Measurements from ENCODE around the gene NRG3.
A peak's percentile ranks its signal among the peaks of the same experiment; 100 is the strongest.
"Not testable (repeated sequence)": the region's sequence is repeated elsewhere in the genome, so short reads cannot be mapped to it uniquely, and the experiment has no call there.

NRG3 gene

DNA sequence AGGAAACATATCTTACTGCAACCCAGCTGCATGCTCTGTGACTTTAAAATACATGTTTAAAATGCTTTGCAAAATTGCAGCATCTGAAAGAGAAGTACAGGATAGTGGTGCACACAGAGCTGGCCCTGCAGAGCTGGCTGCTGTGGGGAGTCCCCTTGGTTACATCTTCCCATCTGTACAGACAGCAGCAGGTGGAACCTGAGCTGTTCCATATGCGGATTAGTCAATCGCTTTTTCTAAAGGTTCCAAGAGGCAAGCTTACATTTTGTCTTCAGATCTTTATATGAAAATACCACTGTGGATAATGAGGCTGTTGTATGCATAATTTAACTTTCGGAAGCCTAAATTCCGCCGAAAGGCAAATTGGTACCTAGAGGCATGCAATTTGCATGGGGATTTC lies 444.1 kb downstream of the NRG3 start:
- Histone ChIP-seq H3K9ac (ENCODE audit: insufficient read length, low read depth) (no peak overlapping the region), H3K9me3 (ENCODE audit: insufficient read depth, low read length) (no peaks in the 10 kb centered on the region), H3K4me1 (ENCODE audit: insufficient read depth, insufficient read length) (no peaks in the 10 kb centered on the region), H3K36me3 (ENCODE audit: insufficient read depth, insufficient read length, low read length) (no peaks in the 10 kb centered on the region), H3K4me3 (ENCODE audit: insufficient read length, low read depth) (no peak overlapping the region), H3K27me3 (ENCODE audit: insufficient read depth, insufficient read length) (no peaks in the 10 kb centered on the region)
- TF ChIP-seq SUZ12 (IDR thresholded peaks at IDR 0.05; ENCODE audit: extremely low read depth, insufficient read depth, insufficient read length) (no peak), ZNF274 (IDR thresholded peaks at IDR 0.05; ENCODE audit: low read depth, low read length) (no peak), YY1 (IDR thresholded peaks at IDR 0.05; ENCODE audit: insufficient read depth, insufficient read length) (no peak)
- DNase-seq (ENCODE audit: low read depth, low spot score) = no peak

- no peak overlapping the region for H3K9ac ChIP-seq (ENCODE audit: insufficient read length, low read depth)
- no peaks in the 10 kb centered on the region for H3K9me3 ChIP-seq (ENCODE audit: insufficient read depth, low read length)
- H3K27me3 ChIP-seq (ENCODE audit: insufficient read depth, insufficient read length) = no peaks in the 10 kb centered on the region
- no peak for TF ChIP-seq ZNF274 (IDR thresholded peaks at IDR 0.05; ENCODE audit: low read depth, low read length)
- TF ChIP-seq SUZ12 (IDR thresholded peaks at IDR 0.05; ENCODE audit: extremely low read depth, insufficient read depth, insufficient read length) = no peak
- TF ChIP-seq YY1 (IDR thresholded peaks at IDR 0.05; ENCODE audit: insufficient read depth, insufficient read length) = no peak
- DNase-seq (ENCODE audit: low read depth, low spot score) = no peak
- H3K4me1 ChIP-seq (ENCODE audit: insufficient read depth, insufficient read length) = no peaks in the 10 kb centered on the region
- H3K36me3 ChIP-seq (ENCODE audit: insufficient read depth, insufficient read length, low read length) = no peaks in the 10 kb centered on the region
- H3K4me3 ChIP-seq (ENCODE audit: insufficient read length, low read depth) = no peak overlapping the region
Measured at GRCh38 chr10:82319562-82319961, 444.6 kb downstream of the NRG3 start.

GRCh38 chr10:82321724-82322123 lies 446.7 kb downstream of the NRG3 start:
- no peaks in the 10 kb centered on the region for H3K9me3 ChIP-seq (ENCODE audit: insufficient read depth, low read length)
- no peaks in the 10 kb centered on the region for H3K4me1 ChIP-seq (ENCODE audit: insufficient read depth, insufficient read length)
- no peaks in the 10 kb centered on the region for H3K27me3 ChIP-seq (ENCODE audit: insufficient read depth, insufficient read length)
- no peak overlapping the region for H3K4me3 ChIP-seq (ENCODE audit: insufficient read length, low read depth)
- H3K36me3 ChIP-seq (ENCODE audit: insufficient read depth, insufficient read length, low read length) = no peaks in the 10 kb centered on the region
- no peak for DNase-seq (ENCODE audit: low read depth, low spot score)
- H3K9ac ChIP-seq (ENCODE audit: insufficient read length, low read depth) = no peak overlapping the region
- no peak for TF ChIP-seq ZNF274 (IDR thresholded peaks at IDR 0.05; ENCODE audit: low read depth, low read length)

DNA sequence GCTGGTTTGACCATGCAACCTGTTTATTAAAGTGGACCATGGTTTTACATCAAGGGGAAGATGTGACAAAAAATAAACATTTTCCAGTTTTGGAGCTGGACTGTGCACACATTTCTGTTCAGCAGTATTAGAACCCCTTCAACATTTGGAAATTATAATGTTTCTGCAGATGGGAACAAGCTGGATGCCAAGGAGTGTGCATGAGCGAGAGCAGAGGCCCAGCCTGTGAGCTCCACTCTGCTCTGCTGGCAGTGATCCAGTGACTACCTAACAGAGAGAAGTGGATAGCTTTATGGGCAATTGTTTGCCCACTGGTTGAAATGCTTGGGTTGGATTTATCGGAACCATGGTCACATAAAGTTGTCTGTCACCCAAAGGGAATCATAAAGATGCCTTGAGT lies 456.7 kb downstream of the NRG3 start:
- H3K27me3 ChIP-seq (ENCODE audit: insufficient read depth, insufficient read length) = no peaks in the 10 kb centered on the region
- H3K9ac ChIP-seq (ENCODE audit: insufficient read length, low read depth) = no peak overlapping the region
- TF ChIP-seq SUZ12 (IDR thresholded peaks at IDR 0.05; ENCODE audit: extremely low read depth, insufficient read depth, insufficient read length) (no peak), YY1 (IDR thresholded peaks at IDR 0.05; ENCODE audit: insufficient read depth, insufficient read length) (no peak)
- H3K4me3 ChIP-seq (ENCODE audit: insufficient read length, low read depth) = no peak overlapping the region
- H3K9me3 ChIP-seq (ENCODE audit: insufficient read depth, low read length) = no peaks in the 10 kb centered on the region
- no peaks in the 10 kb centered on the region for H3K36me3 ChIP-seq (ENCODE audit: insufficient read depth, insufficient read length, low read length)
- no peaks in the 10 kb centered on the region for H3K4me1 ChIP-seq (ENCODE audit: insufficient read depth, insufficient read length)
- DNase-seq (ENCODE audit: low read depth, low spot score) = no peak

GRCh38 chr10:82335831-82336230 lies 460.8 kb downstream of the NRG3 start:
- no peak for TF ChIP-seq SUZ12 (IDR thresholded peaks at IDR 0.05; ENCODE audit: extremely low read depth, insufficient read depth, insufficient read length)
- TF ChIP-seq ZNF274 (IDR thresholded peaks at IDR 0.05; ENCODE audit: low read depth, low read length) = no peak
- no peak for TF ChIP-seq YY1 (IDR thresholded peaks at IDR 0.05; ENCODE audit: insufficient read depth, insufficient read length)
- no peak for DNase-seq (ENCODE audit: low read depth, low spot score)
- Histone ChIP-seq H3K36me3 (ENCODE audit: insufficient read depth, insufficient read length, low read length) (no peaks in the 10 kb centered on the region), H3K4me1 (ENCODE audit: insufficient read depth, insufficient read length) (no peaks in the 10 kb centered on the region), H3K9ac (ENCODE audit: insufficient read length, low read depth) (no peak overlapping the region), H3K9me3 (ENCODE audit: insufficient read depth, low read length) (no peaks in the 10 kb centered on the region), H3K27me3 (ENCODE audit: insufficient read depth, insufficient read length) (no peaks in the 10 kb centered on the region), H3K4me3 (ENCODE audit: insufficient read length, low read depth) (no peak overlapping the region)

DNA sequence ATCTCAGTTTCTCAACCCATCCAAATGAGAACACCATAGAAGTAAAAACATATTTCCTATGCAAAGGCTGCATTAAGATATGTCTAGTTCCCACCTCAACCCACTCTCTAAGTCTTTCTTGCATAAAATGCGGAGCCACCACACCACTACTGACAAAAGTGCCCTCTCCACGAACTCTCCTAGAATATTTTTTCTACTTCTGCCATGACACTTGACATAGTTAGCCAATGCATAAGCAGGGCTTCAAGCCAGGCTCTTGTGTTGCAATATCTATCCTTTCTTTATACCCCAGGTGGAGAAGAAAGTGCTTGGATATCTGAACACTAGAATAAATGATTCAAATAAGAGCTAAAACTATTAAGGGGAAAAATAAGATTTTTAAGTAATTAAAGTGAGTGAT lies 465.2 kb downstream of the NRG3 start:
- no peak overlapping the region for H3K4me3 ChIP-seq (ENCODE audit: insufficient read length, low read depth)
- no peak for TF ChIP-seq ZNF274 (IDR thresholded peaks at IDR 0.05; ENCODE audit: low read depth, low read length)
- TF ChIP-seq YY1 (IDR thresholded peaks at IDR 0.05; ENCODE audit: insufficient read depth, insufficient read length) = no peak
- no peak for TF ChIP-seq SUZ12 (IDR thresholded peaks at IDR 0.05; ENCODE audit: extremely low read depth, insufficient read depth, insufficient read length)
- H3K9me3 ChIP-seq (ENCODE audit: insufficient read depth, low read length) = no peaks in the 10 kb centered on the region
- H3K9ac ChIP-seq (ENCODE audit: insufficient read length, low read depth) = no peak overlapping the region
- no peaks in the 10 kb centered on the region for H3K36me3 ChIP-seq (ENCODE audit: insufficient read depth, insufficient read length, low read length)
- DNase-seq (ENCODE audit: low read depth, low spot score) = no peak
- no peaks in the 10 kb centered on the region for H3K27me3 ChIP-seq (ENCODE audit: insufficient read depth, insufficient read length)
- no peaks in the 10 kb centered on the region for H3K4me1 ChIP-seq (ENCODE audit: insufficient read depth, insufficient read length)

- not testable (repeated sequence) for H3K9ac ChIP-seq (ENCODE audit: insufficient read length, low read depth); H3K27me3 ChIP-seq (ENCODE audit: insufficient read depth, insufficient read length); DNase-seq (ENCODE audit: low read depth, low spot score); H3K36me3 ChIP-seq (ENCODE audit: insufficient read depth, insufficient read length, low read length); H3K4me1 ChIP-seq (ENCODE audit: insufficient read depth, insufficient read length)
- Histone ChIP-seq H3K9me3 (ENCODE audit: insufficient read depth, low read length) (peaks cover 14% of the 10 kb centered on the region; the same call in 1 of the 2 replicates), H3K4me3 (ENCODE audit: insufficient read length, low read depth) (peak overlapping the region; percentile 15)
Measured at GRCh38 chr10:82349590-82349989, 474.6 kb downstream of the NRG3 start.

- Histone ChIP-seq H3K27me3 (ENCODE audit: insufficient read depth, insufficient read length) (no peaks in the 10 kb centered on the region), H3K4me3 (ENCODE audit: insufficient read length, low read depth) (no peak overlapping the region), H3K9me3 (ENCODE audit: insufficient read depth, low read length) (peaks cover 14% of the 10 kb centered on the region; the same call in 1 of the 2 replicates), H3K36me3 (ENCODE audit: insufficient read depth, insufficient read length, low read length) (no peaks in the 10 kb centered on the region), H3K9ac (ENCODE audit: insufficient read length, low read depth) (no peak overlapping the region), H3K4me1 (ENCODE audit: insufficient read depth, insufficient read length) (no peaks in the 10 kb centered on the region)
- no peak for DNase-seq (ENCODE audit: low read depth, low spot score)
- TF ChIP-seq YY1 (IDR thresholded peaks at IDR 0.05; ENCODE audit: insufficient read depth, insufficient read length) (no peak), SUZ12 (IDR thresholded peaks at IDR 0.05; ENCODE audit: extremely low read depth, insufficient read depth, insufficient read length) (no peak), ZNF274 (IDR thresholded peaks at IDR 0.05; ENCODE audit: low read depth, low read length) (no peak)
Measured at GRCh38 chr10:82353381-82353780, 478.4 kb downstream of the NRG3 start.

All from NT2/D1 (cell line).